Spleen (tissue), 7 donors: ENCODE results near the gene ASPG.

Experiments
- POLR2A ChIP-seq, 3 donors: fragments of 450-650 bp; IDR thresholded peaks; one replicate each; pipeline ENCODE4 v1.5.1; 2017; ENCODE audit warnings: antibody characterized with exemption in 3 of 3, mild to moderate bottlenecking in 1 of 3
- POLR2AphosphoS5 ChIP-seq, 3 donors: sonication (generic); formaldehyde crosslinking; IDR thresholded peaks; one replicate each; pipeline ENCODE4 v1.5.1; 2017; ENCODE audit warnings: antibody characterized with exemption in 3 of 3
- TF ChIP-seq, protein P1 (sequence below), 11 experiments: fragments of 200-600 bp in 7 of 11; fragments of 450-650 bp in 4 of 11; sonication (generic) in 4 of 11; IDR thresholded peaks in 8 of 11; conservative IDR thresholded peaks in 3 of 11; 1 replicate in 7 of 11; 2 replicates in 4 of 11; pipeline versions ENCODE4 v1.4.0 to v1.8.0; 2016 to 2021; ENCODE audit warnings: antibody characterized with exemption in 11 of 11, inconsistent platforms in 4 of 11, mild to moderate bottlenecking in 1 of 11
- donor health status: DM: no; HTN: no; CAD: no; lungs with moderate emphysema.
- donor health status: DM: no; HTN: no; CAD: no.
- donor health status: DM: no; HTN: no; CAD: no.

DNA sequence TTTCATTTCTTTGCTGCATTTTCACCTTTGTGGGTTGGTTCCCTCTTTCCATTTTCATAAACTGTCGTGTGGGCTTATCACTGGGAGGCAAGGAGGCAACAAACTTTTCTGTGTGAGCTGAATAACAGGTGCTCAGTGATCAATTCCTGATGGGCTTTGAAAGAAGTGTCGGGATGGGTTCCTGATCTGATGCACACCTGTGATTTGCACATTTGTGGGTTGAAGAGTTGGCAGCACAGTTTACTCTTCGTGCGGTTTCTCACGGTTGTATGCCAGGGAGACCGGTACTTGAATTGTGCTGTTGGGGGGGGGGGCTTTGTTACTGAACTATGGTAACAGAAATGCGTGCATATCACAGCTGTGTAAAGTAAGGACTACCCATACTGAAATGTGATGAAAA, 16.0 kb upstream of the ASPG start:
- TF ChIP-seq, protein P1, sequence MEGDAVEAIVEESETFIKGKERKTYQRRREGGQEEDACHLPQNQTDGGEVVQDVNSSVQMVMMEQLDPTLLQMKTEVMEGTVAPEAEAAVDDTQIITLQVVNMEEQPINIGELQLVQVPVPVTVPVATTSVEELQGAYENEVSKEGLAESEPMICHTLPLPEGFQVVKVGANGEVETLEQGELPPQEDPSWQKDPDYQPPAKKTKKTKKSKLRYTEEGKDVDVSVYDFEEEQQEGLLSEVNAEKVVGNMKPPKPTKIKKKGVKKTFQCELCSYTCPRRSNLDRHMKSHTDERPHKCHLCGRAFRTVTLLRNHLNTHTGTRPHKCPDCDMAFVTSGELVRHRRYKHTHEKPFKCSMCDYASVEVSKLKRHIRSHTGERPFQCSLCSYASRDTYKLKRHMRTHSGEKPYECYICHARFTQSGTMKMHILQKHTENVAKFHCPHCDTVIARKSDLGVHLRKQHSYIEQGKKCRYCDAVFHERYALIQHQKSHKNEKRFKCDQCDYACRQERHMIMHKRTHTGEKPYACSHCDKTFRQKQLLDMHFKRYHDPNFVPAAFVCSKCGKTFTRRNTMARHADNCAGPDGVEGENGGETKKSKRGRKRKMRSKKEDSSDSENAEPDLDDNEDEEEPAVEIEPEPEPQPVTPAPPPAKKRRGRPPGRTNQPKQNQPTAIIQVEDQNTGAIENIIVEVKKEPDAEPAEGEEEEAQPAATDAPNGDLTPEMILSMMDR (IDR thresholded peaks at IDR 0.05 in 8 of 11, conservative IDR thresholded peaks at IDR 0.05 in 3 of 11), result no peak
- no peak for TF ChIP-seq POLR2AphosphoS5 (IDR thresholded peaks at IDR 0.05)
- TF ChIP-seq POLR2A (IDR thresholded peaks at IDR 0.05), result no peak
